Sigmoid colon (tissue), 4 donors: Measurements from ENCODE around the gene MYRF.

Experiments
- CTCF ChIP-seq, 4 experiments: fragments of 450-650 bp in 3 of 4; fragments of 200-600 bp in 1 of 4; IDR thresholded peaks; one replicate each; pipeline ENCODE4 v1.5.1; 2016 to 2019; ENCODE audit warnings: antibody characterized with exemption in 4 of 4, mild to moderate bottlenecking in 3 of 4, moderate library complexity in 2 of 4
- POLR2AphosphoS5 ChIP-seq, 4 donors: sonication (generic); formaldehyde crosslinking; IDR thresholded peaks; one replicate each; pipeline ENCODE4 v1.6.1; 2017; ENCODE audit warnings: antibody characterized with exemption in 4 of 4

GRCh38 chr11:61739413-61739812 lies 13.0 kb upstream of the MYRF start:
- TF ChIP-seq CTCF (IDR thresholded peaks at IDR 0.05) (no peak), POLR2AphosphoS5 (IDR thresholded peaks at IDR 0.05) (no peak)
